ENCODE results near the gene CNTLN. TPM values are rescaled to one million over a fixed set of nuclear protein-coding genes. Genes with fewer than 3 reads are reported as not detected.

The CNTLN gene
- total and polyA plus RNA-seq, 9 of the 15 experiments (the other 6 are each of a cell fraction or from before 2014, with no cell fraction given) = 0.08 TPM; not detected in 8

DNA sequence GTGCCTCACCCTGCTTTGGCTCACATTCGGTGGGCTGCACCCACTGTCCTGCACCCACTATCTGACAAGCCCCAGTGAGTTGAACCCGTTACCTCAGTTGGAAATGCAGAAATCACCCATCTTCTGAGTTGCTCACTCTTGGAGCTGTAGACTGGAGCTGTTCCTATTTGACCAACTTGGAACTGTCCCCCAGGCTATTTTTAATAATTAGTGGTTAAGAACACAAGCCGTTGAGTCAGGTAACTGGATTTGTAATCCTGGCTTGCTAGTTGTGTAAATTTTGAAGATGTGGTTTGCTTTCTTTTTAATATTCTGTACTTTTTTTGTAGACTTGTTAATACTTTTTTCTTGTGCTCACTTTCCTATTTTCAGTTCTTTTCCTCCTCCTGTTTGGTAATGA is 81.2 kb downstream of the CNTLN start:
- Histone ChIP-seq H4K20me1 (replicated peaks; ENCODE audit: control insufficient read depth, insufficient read depth, low read length) (no peaks in the 10 kb centered on the region), H3K9me1 (ENCODE audit: control insufficient read depth, insufficient read depth, low read length) (no peaks in the 10 kb centered on the region), H3K36me3 (ENCODE audit: control insufficient read depth, insufficient read depth, low read length) (no peaks in the 10 kb centered on the region), H3K4me3 (no peak overlapping the region), H3K27ac (ENCODE audit: extremely low read depth, low read depth, low read length) (no peak overlapping the region), H3K9me3 (replicated peaks; ENCODE audit: control insufficient read depth, insufficient read depth, low read depth, low read length) (no peaks in the 10 kb centered on the region), H3K4me2 (ENCODE audit: insufficient read depth, low read length) (no peak overlapping the region), H3K4me1 (replicated peaks in 1 of 2; ENCODE audit: control insufficient read depth in 2 of 2, insufficient read depth in 2 of 2, low read length in 2 of 2) (no peaks in the 10 kb centered on the region), H2AFZ (ENCODE audit: low read depth, low read length) (no peak overlapping the region), H3K79me2 (ENCODE audit: control insufficient read depth, insufficient read depth, low read length) (no peaks in the 10 kb centered on the region), H3K9ac (ENCODE audit: insufficient read depth in 1 of 2, low read depth in 2 of 2, low read length in 2 of 2) (no peak overlapping the region), H3K27me3 (ENCODE audit: control insufficient read depth in 2 of 2, insufficient read depth in 2 of 2, low read length in 2 of 2) (no peaks in the 10 kb centered on the region)
- CTCF ChIA-PET (ENCODE audit: low intra/inter-chr PET ratio) = no interaction called here
- ATAC-seq = no peak
- in situ Hi-C loops (cut with MboI) = no loop called here
- no TSS peak for BruUV-seq (replicated peaks)
- no peak for DNase-seq (ENCODE audit: extremely low read depth in 1 of 4, low spot score in 3 of 4)
- 7% methylated on average over 2 of the region's 3 CpGs for WGBS (ENCODE audit: insufficient coverage, low coverage, missing lambda C conversion rate)
- POLR2A ChIA-PET = no interaction called here
- intact Hi-C loops (cut with micrococcal nuclease) = no loop called here
- no peak for FAIRE-seq
- TF ChIP-seq HDGF (IDR thresholded peaks at IDR 0.05) = no peak
- no peak for TF ChIP-seq SMC3 (conservative IDR thresholded peaks at IDR 0.05; ENCODE audit: insufficient read depth, low read depth, low read length)
- TF ChIP-seq, protein P1, sequence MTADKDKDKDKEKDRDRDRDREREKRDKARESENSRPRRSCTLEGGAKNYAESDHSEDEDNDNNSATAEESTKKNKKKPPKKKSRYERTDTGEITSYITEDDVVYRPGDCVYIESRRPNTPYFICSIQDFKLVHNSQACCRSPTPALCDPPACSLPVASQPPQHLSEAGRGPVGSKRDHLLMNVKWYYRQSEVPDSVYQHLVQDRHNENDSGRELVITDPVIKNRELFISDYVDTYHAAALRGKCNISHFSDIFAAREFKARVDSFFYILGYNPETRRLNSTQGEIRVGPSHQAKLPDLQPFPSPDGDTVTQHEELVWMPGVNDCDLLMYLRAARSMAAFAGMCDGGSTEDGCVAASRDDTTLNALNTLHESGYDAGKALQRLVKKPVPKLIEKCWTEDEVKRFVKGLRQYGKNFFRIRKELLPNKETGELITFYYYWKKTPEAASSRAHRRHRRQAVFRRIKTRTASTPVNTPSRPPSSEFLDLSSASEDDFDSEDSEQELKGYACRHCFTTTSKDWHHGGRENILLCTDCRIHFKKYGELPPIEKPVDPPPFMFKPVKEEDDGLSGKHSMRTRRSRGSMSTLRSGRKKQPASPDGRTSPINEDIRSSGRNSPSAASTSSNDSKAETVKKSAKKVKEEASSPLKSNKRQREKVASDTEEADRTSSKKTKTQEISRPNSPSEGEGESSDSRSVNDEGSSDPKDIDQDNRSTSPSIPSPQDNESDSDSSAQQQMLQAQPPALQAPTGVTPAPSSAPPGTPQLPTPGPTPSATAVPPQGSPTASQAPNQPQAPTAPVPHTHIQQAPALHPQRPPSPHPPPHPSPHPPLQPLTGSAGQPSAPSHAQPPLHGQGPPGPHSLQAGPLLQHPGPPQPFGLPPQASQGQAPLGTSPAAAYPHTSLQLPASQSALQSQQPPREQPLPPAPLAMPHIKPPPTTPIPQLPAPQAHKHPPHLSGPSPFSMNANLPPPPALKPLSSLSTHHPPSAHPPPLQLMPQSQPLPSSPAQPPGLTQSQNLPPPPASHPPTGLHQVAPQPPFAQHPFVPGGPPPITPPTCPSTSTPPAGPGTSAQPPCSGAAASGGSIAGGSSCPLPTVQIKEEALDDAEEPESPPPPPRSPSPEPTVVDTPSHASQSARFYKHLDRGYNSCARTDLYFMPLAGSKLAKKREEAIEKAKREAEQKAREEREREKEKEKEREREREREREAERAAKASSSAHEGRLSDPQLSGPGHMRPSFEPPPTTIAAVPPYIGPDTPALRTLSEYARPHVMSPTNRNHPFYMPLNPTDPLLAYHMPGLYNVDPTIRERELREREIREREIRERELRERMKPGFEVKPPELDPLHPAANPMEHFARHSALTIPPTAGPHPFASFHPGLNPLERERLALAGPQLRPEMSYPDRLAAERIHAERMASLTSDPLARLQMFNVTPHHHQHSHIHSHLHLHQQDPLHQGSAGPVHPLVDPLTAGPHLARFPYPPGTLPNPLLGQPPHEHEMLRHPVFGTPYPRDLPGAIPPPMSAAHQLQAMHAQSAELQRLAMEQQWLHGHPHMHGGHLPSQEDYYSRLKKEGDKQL (CRISPR knock-in tag; IDR thresholded peaks at IDR 0.05; ENCODE audit: borderline replicate concordance) = no peak
- TF ChIP-seq, protein P2, sequence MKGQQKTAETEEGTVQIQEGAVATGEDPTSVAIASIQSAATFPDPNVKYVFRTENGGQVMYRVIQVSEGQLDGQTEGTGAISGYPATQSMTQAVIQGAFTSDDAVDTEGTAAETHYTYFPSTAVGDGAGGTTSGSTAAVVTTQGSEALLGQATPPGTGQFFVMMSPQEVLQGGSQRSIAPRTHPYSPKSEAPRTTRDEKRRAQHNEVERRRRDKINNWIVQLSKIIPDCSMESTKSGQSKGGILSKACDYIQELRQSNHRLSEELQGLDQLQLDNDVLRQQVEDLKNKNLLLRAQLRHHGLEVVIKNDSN (CRISPR knock-in tag; IDR thresholded peaks at IDR 0.05) = no peak
- no peak for TF ChIP-seq KDM2B (CRISPR knock-in tag; IDR thresholded peaks at IDR 0.05)
- no peak for TF ChIP-seq HDAC6 (IDR thresholded peaks at IDR 0.05; ENCODE audit: low read depth, low read length)
- TF ChIP-seq SMARCB1 (IDR thresholded peaks at IDR 0.05; ENCODE audit: insufficient read length, low read depth) = no peak
- TF ChIP-seq ZNF507 (tag; conservative IDR thresholded peaks at IDR 0.05) = no peak
- TF ChIP-seq, protein P3, sequence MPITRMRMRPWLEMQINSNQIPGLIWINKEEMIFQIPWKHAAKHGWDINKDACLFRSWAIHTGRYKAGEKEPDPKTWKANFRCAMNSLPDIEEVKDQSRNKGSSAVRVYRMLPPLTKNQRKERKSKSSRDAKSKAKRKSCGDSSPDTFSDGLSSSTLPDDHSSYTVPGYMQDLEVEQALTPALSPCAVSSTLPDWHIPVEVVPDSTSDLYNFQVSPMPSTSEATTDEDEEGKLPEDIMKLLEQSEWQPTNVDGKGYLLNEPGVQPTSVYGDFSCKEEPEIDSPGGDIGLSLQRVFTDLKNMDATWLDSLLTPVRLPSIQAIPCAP (CRISPR knock-in tag; IDR thresholded peaks at IDR 0.05; ENCODE audit: borderline replicate concordance) = no peak
- TF ChIP-seq SMAD1 (IDR thresholded peaks at IDR 0.05; ENCODE audit: low read depth, low read length, partially characterized antibody) = no peak
- TF ChIP-seq ZNF239 (CRISPR knock-in tag; IDR thresholded peaks at IDR 0.05) = no peak
- TF ChIP-seq, protein P4, sequence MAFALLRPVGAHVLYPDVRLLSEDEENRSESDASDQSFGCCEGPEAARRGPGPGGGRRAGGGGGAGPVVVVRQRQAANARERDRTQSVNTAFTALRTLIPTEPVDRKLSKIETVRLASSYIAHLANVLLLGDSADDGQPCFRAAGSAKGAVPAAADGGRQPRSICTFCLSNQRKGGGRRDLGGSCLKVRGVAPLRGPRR (CRISPR knock-in tag; IDR thresholded peaks at IDR 0.05) = no peak
- no peak for TF ChIP-seq HDAC8 (tag; IDR thresholded peaks at IDR 0.05)
- TF ChIP-seq RBFOX2 (IDR thresholded peaks at IDR 0.05; ENCODE audit: low read depth, low read length) = no peak
- TF ChIP-seq ZNF24 (IDR thresholded peaks at IDR 0.05) = no peak
- no peak for TF ChIP-seq YBX1 (IDR thresholded peaks at IDR 0.05)
